C1 segment of cervical spinal cord (tissue), 14 donors: ENCODE data around the gene DENND6B.

Source experiments
- DNase-seq, 14 donors: peaks; one replicate each; lab custom pipeline; 2025; lab: John Stamatoyannopoulos, UW

DENND6B gene

DNA sequence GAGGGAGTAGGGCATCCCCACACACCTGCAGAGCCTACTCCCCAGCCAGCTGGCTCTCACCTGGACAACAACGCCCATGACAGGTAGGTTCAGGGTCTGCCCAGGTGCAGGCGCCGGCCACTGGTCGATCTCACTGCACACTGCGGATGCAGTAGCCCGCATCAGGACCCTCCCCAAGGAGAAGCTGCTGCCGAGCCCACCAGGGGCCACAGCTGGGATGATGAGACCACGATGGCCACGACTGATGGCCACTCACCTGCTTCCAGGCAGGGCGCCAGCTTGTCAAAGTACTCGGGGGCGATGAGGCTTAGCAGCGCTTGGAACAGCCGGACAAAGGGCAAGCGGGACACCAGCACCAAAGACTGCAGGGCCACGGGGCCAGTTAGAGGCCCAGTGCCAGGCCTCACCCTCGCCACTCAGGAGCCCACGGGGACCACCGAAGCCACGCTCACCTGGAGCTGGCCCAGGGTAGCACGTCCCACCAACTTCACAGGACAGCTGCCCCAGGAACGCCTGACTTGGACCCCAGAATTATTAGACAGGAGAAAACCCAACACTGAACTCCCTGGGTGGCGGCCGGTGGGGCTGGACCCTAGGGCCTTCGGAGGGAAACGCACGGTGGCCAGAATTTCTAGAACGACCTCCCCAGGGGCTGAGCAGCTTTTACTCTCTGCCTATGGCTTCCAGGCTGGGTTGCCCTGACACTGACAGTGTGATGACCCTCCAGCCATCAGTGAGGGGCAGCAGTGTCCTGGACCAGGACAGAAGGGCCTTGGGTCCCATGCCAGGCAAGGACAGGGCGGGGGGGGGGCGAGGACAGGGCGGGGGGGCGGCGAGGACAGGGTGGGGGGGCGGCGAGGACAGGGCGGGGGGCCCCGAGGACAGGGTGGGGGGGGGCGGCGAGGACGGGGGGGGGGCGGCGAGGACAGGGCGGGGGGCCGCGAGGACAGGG is 10.4 kb downstream of the DENND6B start:
- no peak for DNase-seq

GRCh38 chr22:50315289-50316113 is 11.3 kb downstream of the DENND6B start:
- DNase-seq: no peak

DNA sequence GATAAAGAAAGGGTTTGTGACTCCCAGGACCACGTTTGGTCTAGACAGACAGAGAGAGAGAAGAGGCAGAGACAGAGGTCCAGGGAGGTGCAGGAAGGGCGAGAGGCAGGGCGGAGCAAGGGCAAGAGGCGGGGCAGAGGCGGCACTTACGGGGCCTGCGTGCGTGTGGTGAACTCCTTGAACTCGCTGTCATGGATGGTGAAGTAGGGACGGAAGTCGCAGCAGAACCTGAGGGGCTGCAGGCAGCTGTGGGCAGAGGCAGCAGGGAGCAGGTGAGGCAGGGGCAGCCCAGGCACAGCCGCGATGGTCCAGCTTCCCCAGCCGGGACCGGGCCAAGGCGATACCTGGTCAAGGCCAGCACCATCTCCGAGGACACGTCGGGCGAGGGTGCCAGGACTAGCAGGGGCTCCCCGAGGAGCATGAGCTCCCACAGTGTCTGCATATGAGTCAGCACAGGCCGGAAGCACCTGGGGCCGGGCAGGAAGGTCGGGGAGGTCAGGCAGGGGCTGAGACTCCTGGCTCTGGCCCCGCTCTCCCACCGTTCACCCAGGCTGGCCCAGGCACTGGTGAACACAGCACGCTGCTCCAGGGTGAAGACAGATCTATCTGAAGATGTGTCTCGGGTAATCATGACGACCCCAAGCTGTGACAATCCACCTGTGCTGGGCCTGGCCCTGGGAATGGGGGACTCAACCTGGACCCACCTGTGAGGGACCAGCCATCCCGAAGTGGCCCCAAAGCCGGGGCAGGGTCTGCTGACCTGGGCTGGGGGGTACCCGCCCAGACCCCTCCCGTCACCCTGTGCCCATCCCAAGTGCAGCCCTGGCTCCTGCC is 12.1 kb downstream of the DENND6B start:
- DNase-seq: no peak

GRCh38 chr22:50314081-50314454 is 12.7 kb downstream of the DENND6B start:
- DNase-seq: no peak

- DNase-seq: no peak
Measured at GRCh38 chr22:50313600-50313999, 13.2 kb downstream of the DENND6B start.

DNA sequence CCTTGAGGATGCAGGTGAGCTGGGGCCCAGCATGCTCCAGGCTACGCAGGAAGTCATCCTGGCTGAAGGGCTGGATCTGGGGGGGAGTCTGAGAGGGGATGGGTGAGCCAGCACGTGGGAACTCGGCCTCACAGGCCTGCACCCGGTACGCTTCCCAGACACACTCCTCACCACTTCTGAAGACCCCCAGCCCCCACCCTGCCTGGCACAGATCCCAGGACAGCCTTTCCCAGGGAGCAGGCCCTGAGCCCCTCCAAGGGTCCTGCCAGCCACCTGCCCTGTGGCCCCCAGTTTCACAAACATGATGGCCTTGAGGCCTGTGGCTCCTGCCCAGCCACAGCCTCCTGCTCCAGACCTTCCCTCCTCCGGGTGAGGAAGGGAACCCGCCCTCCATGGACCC is 13.8 kb downstream of the DENND6B start:
- DNase-seq: no peak

DNA sequence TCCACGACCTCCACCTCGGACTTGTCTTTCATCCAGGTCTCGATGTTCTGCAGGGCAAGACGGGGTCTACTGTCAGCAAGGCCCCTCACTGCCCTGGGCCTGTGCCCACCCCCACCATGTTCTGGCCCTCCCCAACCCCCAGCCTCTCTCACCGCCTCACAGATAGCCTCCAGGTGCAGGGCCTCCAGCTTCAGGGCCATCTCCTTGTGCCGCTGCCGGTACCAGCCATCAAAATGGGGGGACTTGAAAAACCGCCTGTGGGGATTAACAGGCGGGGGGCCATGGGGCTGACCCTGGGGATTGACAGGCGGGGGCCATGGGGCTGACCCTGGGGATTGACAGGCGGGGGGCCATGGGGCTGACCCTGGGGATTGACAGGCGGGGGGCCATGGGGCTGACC is 14.4 kb downstream of the DENND6B start:
- DNase-seq: no peak

GRCh38 chr22:50311606-50312351 is 15.0 kb downstream of the DENND6B start:
- no peak for DNase-seq

GRCh38 chr22:50310949-50311444 is 15.8 kb downstream of the DENND6B start:
- DNase-seq: no peak

DNA sequence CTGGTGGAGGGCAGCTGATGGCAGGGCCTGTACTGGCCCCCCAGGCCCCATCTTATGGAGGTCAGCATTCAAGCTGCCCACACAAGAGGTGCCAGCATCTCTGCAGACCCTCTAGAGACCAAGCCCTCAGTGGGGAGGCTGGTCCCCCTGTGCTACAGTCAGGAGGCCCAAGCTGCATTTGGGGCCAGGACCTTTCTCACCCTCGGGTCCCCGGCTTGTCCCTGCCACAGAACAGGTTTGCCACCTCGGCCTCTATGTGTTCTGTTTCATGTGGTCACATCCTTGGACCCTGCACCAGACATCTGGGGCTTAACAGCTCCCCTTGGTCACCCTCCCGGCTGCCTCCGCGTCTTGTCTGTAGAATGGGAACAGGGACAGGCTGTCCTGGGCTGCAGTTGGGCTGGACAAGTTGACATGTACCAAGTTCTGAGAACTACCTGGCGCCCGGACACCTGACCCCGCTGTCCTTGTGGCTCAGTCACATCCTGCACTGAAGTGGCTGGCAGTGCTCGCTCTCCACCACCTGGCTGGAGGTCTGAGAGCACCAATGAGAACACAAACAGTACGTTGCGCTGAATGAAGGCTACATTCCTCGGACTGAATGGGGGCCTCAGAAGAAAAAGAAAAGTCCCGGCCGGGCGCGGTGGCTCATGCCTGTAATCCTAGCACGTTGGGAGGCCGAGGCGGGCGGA is 16.6 kb downstream of the DENND6B start:
- DNase-seq: no peak

DNA sequence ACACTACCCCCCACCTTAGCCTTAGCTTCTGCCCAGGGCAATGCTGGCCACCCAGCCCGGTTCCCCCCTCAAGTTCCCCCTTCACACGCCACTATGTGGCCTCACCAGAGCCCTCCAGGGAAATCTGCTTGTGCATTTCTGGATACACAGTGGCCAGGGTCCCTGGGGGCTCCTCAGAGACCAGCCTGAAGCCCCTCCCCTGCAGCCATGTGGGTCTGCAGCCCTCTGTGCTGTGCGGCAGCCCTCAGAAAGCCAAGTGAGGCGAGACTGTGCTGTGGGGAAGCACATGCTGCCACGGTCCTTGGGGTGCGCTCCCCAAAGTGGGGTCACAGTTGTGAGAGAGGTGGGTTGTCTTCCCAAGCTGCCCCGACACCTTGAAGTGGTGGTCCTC is 17.2 kb downstream of the DENND6B start:
- no peak for DNase-seq

DNA sequence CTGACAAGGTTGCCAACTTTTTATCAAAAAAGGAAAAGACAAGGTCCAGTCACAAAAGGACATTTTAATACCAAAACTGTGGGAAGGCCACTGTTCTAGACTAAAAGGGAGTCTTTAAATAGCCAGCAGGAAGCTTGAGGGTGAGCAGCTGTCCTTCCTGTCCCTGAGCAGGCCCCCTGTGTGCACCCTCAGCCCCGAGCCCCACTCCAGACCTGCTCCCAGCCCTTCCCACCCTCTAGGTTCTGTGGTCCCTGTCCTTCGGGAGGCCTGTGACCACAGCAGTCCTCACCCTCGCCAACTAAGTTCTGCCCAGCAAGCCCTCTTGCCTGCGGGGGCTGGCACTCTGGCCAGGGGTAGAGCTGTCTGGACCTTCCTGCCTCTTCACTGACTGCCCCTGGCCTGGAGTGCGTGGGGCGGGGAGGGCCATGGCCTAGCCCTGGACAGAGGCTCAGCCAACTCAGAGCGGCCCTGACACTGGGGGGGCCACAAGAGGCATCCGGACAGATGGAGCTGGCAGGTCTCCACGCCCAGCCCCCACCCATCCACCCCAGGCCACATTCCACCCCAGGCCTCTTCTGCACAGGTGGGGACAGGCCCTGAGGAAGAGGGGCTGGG is 17.7 kb downstream of the DENND6B start:
- peak in 4 of 14 donors; percentile 26 to 49 (median 38) for DNase-seq

- peak in 10 of 14 donors; percentile 7 to 74 (median 47) for DNase-seq
Measured at GRCh38 chr22:50308597-50308935, 18.2 kb downstream of the DENND6B start.

DNA sequence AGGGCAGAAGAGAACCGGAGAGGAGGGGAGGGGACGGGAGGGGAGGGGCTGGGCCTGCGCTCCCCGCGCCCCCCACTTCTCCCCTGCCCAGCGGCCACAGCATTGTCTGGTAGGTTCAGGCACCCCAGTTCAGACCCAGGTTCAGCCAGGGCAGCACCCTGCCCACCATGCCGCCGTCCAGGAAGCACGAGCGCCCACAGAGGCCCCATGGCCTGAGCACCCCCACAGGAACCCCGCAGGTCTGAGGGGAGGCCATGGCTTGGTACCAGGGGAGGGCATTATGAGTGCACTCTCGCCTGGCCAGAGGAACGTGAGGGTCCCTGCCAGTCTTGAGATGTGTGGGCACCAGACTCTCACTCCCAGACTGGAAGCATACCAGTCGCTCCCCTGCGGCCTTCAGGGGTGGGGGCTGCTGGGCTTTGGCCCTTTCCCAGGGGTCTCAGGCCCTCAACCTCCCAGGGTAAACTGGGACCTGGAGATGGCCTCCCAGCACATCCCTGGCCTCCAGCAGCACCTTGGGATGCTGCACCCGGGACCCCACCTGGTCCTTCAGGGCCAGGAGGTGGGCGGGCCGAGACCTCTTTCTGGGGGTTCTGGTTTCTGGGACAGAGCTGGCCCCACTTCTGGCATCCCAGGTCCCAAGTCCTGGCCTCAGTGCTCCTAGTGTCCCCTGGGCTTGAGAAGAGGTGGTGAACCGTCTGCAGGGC is 18.8 kb downstream of the DENND6B start:
- DNase-seq: peak in 3 of 14 donors; percentile 22 to 50 (median 47)

DNA sequence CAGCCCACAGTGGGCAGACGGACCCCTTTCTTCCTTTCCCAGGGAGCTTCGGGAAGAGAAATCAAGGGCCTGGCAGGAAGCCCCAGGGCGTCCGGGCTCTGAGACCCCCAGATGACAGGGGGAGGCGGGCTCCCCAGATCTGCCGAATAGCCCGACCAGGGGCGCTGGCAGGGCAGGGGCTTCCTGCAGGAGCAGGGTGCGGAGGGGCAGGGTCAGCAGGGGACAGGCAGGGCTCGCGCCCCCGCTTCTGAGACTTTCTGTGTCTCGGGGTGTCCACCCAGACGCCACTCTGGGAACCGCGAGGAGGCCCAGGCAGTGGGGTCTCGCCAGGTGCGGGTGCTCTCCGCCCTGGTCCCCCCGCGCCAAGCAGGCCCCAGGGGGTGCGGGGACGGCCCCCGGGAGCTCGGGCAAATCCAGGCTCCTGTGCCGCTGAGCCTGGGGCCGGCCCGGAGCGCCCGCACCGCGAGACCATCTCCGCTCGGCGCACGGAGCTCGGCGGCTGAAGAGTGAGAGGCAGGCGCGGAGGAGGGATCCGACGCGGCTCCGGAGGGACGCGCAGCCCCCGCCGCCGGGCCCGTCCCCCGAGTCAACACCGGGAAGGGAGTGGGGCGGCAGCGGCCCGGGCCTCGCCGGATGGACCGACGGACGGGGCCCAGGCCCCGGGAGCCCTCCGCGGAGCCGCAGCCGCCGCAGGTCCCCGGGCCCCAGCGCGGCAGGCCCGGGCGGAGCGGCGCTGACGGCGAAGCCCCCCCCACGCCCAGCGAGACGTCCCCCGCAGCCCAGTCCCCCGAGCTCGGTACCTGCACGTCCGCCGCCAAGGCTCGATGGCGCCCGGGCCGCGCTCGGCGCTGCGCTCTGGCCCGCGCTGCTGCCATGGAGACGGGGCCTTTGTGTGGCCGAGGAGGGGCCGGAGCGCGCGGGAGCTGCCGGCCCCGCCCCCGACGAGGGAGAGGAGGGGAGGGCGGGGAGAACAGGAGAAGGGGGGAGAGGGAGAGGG is 19.8 kb downstream of the DENND6B start, which contains the start of gene PLXNB2:
TSS of gene PLXNB2 (minus strand) at position 894 of the 997 bp plus-strand sequence. CDS start 17,062 bp downstream, outside the sequence.
- DNase-seq: peak in 12 of 14 donors; percentile 22 to 78 (median 55)

GRCh38 chr22:50305923-50306566 is 20.8 kb downstream of the DENND6B start:
- DNase-seq: peak in 10 of 14 donors; percentile 5 to 86 (median 53)

GRCh38 chr22:50305393-50305922 is 21.4 kb downstream of the DENND6B start:
- DNase-seq: peak in 1 of 14 donors; percentile 44
